ENCODE data around the gene RACGAP1. TPM values are rescaled to one million over a fixed set of nuclear protein-coding genes. Genes with fewer than 3 reads are reported as not detected.

The RACGAP1 gene
- total RNA-seq, 2 donors from 2014 or later: 2.6 to 3.3 TPM

DNA sequence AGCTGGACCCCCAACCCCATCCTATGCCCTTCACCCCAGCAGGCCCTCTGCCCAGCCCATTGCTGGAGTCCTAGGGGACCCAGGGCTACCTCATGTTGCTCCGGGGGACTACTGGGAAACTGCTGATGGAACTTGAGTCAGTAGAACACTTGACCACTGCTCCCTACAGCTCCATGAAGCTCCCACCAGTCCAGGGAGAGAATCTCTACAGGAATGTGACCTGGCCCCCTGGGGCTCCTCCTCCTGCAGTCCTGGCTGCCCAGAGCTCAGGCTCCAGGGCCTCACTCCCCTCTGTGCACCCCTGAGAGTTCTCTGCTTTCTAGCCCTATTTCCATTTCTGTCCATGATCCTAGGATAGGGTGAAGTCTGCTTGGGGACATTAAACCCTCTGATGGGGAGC, 85.6 kb downstream of the RACGAP1 start:
- Histone ChIP-seq H3K9me3 (no peaks in the 10 kb centered on the region), H3K27me3 (no peaks in the 10 kb centered on the region), H3K27ac (no peak overlapping the region), H3K4me3 (no peak overlapping the region), H3K36me3 (no peaks in the 10 kb centered on the region), H3K4me1 (no peaks in the 10 kb centered on the region)
- TF ChIP-seq, protein P1, sequence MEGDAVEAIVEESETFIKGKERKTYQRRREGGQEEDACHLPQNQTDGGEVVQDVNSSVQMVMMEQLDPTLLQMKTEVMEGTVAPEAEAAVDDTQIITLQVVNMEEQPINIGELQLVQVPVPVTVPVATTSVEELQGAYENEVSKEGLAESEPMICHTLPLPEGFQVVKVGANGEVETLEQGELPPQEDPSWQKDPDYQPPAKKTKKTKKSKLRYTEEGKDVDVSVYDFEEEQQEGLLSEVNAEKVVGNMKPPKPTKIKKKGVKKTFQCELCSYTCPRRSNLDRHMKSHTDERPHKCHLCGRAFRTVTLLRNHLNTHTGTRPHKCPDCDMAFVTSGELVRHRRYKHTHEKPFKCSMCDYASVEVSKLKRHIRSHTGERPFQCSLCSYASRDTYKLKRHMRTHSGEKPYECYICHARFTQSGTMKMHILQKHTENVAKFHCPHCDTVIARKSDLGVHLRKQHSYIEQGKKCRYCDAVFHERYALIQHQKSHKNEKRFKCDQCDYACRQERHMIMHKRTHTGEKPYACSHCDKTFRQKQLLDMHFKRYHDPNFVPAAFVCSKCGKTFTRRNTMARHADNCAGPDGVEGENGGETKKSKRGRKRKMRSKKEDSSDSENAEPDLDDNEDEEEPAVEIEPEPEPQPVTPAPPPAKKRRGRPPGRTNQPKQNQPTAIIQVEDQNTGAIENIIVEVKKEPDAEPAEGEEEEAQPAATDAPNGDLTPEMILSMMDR (IDR thresholded peaks at IDR 0.05): no peak
- no peak for DNase-seq (ENCODE audit: low spot score)

DNA sequence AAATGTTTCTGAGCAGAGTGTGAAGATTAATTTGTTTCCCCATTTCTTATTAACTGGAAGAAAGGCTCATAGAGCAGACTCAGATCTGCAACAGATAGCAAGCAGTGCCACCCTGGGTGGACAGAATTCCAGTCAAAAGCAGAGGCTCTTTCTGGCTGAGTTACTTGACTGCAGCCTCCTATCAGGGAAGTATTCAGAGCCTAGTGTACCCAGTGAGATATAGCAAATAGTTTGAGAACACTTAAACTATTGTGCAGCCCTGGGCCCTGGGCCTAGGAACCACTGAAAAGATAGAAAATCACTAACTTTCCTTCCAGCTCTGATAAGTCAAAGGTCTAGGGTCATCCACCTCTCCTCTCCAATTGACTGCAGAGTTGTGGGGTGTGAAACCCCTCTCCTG, 86.0 kb downstream of the RACGAP1 start:
- Histone ChIP-seq H3K27ac (no peak overlapping the region), H3K4me1 (no peaks in the 10 kb centered on the region), H3K4me3 (no peak overlapping the region), H3K27me3 (no peaks in the 10 kb centered on the region), H3K9me3 (no peaks in the 10 kb centered on the region), H3K36me3 (no peaks in the 10 kb centered on the region)
- DNase-seq (ENCODE audit: low spot score): no peak
- TF ChIP-seq, protein P1 (IDR thresholded peaks at IDR 0.05): no peak

Other genes with a start within 250 kb of the RACGAP1 start
- gene NCKAP5L, start 197.1 kb downstream of the RACGAP1 start, total RNA-seq: 10 to 100 TPM; 18.6 to 18.7 TPM
- 1 to 10 TPM; 1.8 to 2.0 TPM for gene BCDIN3D, start 182.4 kb downstream of the RACGAP1 start, total RNA-seq
- gene FAIM2, start 121.6 kb downstream of the RACGAP1 start, total RNA-seq: 1 to 10 TPM; 4.6 to 9.8 TPM
- gene AQP2, start 74.8 kb downstream of the RACGAP1 start, total RNA-seq: under 1 TPM in 1 of 2 donors, not detected in 1; 0.83 TPM
- 1 to 10 TPM in 1 of 2 donors, not detected in 1; 2.1 TPM for gene AQP5, start 63.6 kb downstream of the RACGAP1 start, total RNA-seq
- gene AQP6, start 52.5 kb downstream of the RACGAP1 start, total RNA-seq: under 1 TPM in 1 of 2 donors, not detected in 1; 0.08 TPM
- 1 to 10 TPM in 1 of 2 donors, under 1 TPM in 1; 0.24 to 1.4 TPM for gene ASIC1, start 32.1 kb upstream of the RACGAP1 start, total RNA-seq
- gene SMARCD1, start 59.8 kb upstream of the RACGAP1 start, total RNA-seq: 10 to 100 TPM; 29.6 to 35.5 TPM
- gene GPD1, start 78.5 kb upstream of the RACGAP1 start, total RNA-seq: 10 to 100 TPM in 1 of 2 donors, 1 to 10 TPM in 1; 8.8 to 38.7 TPM
- gene COX14, start 86.7 kb upstream of the RACGAP1 start, total RNA-seq: 100 to 1,000 TPM; 139 to 181 TPM
- gene CERS5, start 141.9 kb upstream of the RACGAP1 start, total RNA-seq: 10 to 100 TPM in 1 of 2 donors, 1 to 10 TPM in 1; 6.7 to 11.2 TPM